Common myeloid progenitor, CD34-positive (primary cell): Measurements from ENCODE around the gene TUT7.
A peak's percentile ranks its signal among the peaks of the same experiment; 100 is the strongest.
"Not testable (repeated sequence)": the region's sequence is repeated elsewhere in the genome, so short reads cannot be mapped to it uniquely, and the experiment has no call there.

Source experiments
- CTCF ChIA-PET: fragments of 350-600 bp; sonication (Branson Sonifier 250); formaldehyde crosslinking; loops from one replicate; lab custom pipeline; 2021; ENCODE audit warnings: antibody characterized with exemption; lab: Charles Lee
- POLR2A ChIA-PET: fragments of 350-600 bp; sonication (Branson Sonifier 250); formaldehyde crosslinking; loops from one replicate; lab custom pipeline; 2021; ENCODE audit warnings: antibody characterized with exemption; lab: Charles Lee
- DNase-seq, 3 donors: peaks; one replicate each; pipeline versions ENCODE4 v3.0.0 to v3.0.0-alpha.2; 2013
- H3K27ac ChIP-seq, 2 experiments: 1 replicate in 1 of 2; 2 replicates in 1 of 2; pipeline ENCODE4 v1.7.0; 2013; ENCODE audit warnings: inconsistent platforms in 2 of 2, low read length in 2 of 2, mild to moderate bottlenecking in 2 of 2, low read depth in 1 of 2, moderate library complexity in 1 of 2; ENCODE audit not compliant: severe bottlenecking in 2 of 2, insufficient read depth in 1 of 2, poor library complexity in 1 of 2
- H3K27me3 ChIP-seq, 5 experiments: replicated peaks in 2 of 5; 1 replicate in 3 of 5; 2 replicates in 2 of 5; pipeline versions ENCODE4 v1.6.1 to v1.7.0; 2013; ENCODE audit warnings: low read length in 4 of 5, mild to moderate bottlenecking in 2 of 5, moderate library complexity in 2 of 5, inconsistent platforms in 1 of 5; ENCODE audit not compliant: insufficient read depth in 5 of 5, control insufficient read depth in 4 of 5
- H3K36me3 ChIP-seq, 4 experiments: 1 replicate in 2 of 4; 2 replicates in 2 of 4; pipeline versions ENCODE4 v1.6.1 to v1.7.0; 2013; ENCODE audit warnings: low read length in 3 of 4, control low read depth in 1 of 4, mild to moderate bottlenecking in 1 of 4; ENCODE audit not compliant: control insufficient read depth in 4 of 4, insufficient read depth in 4 of 4
- H3K4me1 ChIP-seq, 4 experiments: 1 replicate in 3 of 4; 2 replicates in 1 of 4; pipeline versions ENCODE4 v1.6.1 to v1.7.1; 2013; ENCODE audit warnings: low read length in 3 of 4, mild to moderate bottlenecking in 3 of 4, control low read depth in 1 of 4, inconsistent platforms in 1 of 4, moderate library complexity in 1 of 4; ENCODE audit not compliant: control insufficient read depth in 4 of 4, insufficient read depth in 4 of 4; ENCODE audit errors: control extremely low read depth in 1 of 4
- H3K4me3 ChIP-seq, 7 experiments: 1 replicate in 4 of 7; 2 replicates in 3 of 7; pipeline versions ENCODE4 v1.5.1 to v1.7.0; 2013; ENCODE audit warnings: mild to moderate bottlenecking in 7 of 7, low read length in 6 of 7, moderate library complexity in 6 of 7, inconsistent platforms in 2 of 7, low read depth in 2 of 7, control low read depth in 1 of 7; ENCODE audit not compliant: insufficient read depth in 4 of 7, control insufficient read depth in 1 of 7; ENCODE audit errors: extremely low read depth in 1 of 7
- H3K9me3 ChIP-seq, 5 experiments: 1 replicate in 4 of 5; 2 replicates in 1 of 5; pipeline versions ENCODE4 v1.6.1 to v1.7.1; 2013; ENCODE audit warnings: low read length in 4 of 5, mild to moderate bottlenecking in 2 of 5, inconsistent platforms in 1 of 5, low read depth in 1 of 5, moderate library complexity in 1 of 5; ENCODE audit not compliant: control insufficient read depth in 4 of 5, insufficient read depth in 2 of 5; ENCODE audit errors: control extremely low read depth in 1 of 5
- WGBS: methylation state at CpG from one replicate; pipeline ENCODE4 v1.1.5; 2013; ENCODE audit not compliant: insufficient coverage; 5-methylcytosine and 5-hydroxymethylcytosine counted together

The TUT7 gene

GRCh38 chr9:86312959-86313358 lies 41.3 kb downstream of the TUT7 start:
- WGBS: no CpG with 5 or more reads among the region's 2 CpGs
- POLR2A ChIA-PET: interaction anchor here (0.6 kb wide), 1 partner anchor 113 kb away, joined by 4 read pairs; no protein-coding TSS in a partner anchor
- H3K4me3 ChIP-seq, CTCF ChIA-PET, DNase-seq, H3K9me3 ChIP-seq, H3K27ac ChIP-seq, H3K4me1 ChIP-seq, H3K27me3 ChIP-seq: not testable (repeated sequence)
- H3K36me3 ChIP-seq: peaks cover 20 to 66% (median 48%) of the 10 kb centered on the region in 4 experiments

GRCh38 chr9:86308687-86309086 lies 45.5 kb downstream of the TUT7 start:
- WGBS: no CpG with 5 or more reads among the region's 1 CpG
- no peaks in the 10 kb centered on the region for H3K27me3 ChIP-seq
- no peak overlapping the region for H3K27ac ChIP-seq
- H3K36me3 ChIP-seq: peaks cover 19 to 64% (median 46%) of the 10 kb centered on the region in 4 experiments
- ChIA-PET CTCF (interaction anchor here (0.8 to 1.2 kb wide), 2 partner anchors 9 to 10 kb away, joined by 3 read pairs; no protein-coding TSS in a partner anchor), POLR2A (no interaction called here)
- H3K4me3 ChIP-seq: no peak overlapping the region
- H3K4me1 ChIP-seq: no peaks in the 10 kb centered on the region
- no peaks in the 10 kb centered on the region for H3K9me3 ChIP-seq
- no peak for DNase-seq

GRCh38 chr9:86304236-86304730 lies 49.9 kb downstream of the TUT7 start:
- H3K27me3 ChIP-seq: no peaks in the 10 kb centered on the region
- no peaks in the 10 kb centered on the region for H3K4me1 ChIP-seq
- no peak overlapping the region for H3K4me3 ChIP-seq
- ChIA-PET CTCF (no interaction called here), POLR2A (no interaction called here)
- no CpG with 5 or more reads among the region's 3 CpGs for WGBS
- peak overlapping the region in 1 of 2 experiments; percentile 56 for H3K27ac ChIP-seq
- H3K36me3 ChIP-seq: peaks cover 33 to 78% (median 52%) of the 10 kb centered on the region in 4 experiments
- no peak for DNase-seq
- H3K9me3 ChIP-seq: no peaks in the 10 kb centered on the region

- Histone ChIP-seq H3K4me1 (no peaks in the 10 kb centered on the region), H3K27ac (no peak overlapping the region), H3K4me3 (no peak overlapping the region), H3K9me3 (no peaks in the 10 kb centered on the region), H3K36me3 (peaks cover 32 to 82% (median 58%) of the 10 kb centered on the region in 4 experiments), H3K27me3 (no peaks in the 10 kb centered on the region)
- ChIA-PET POLR2A (no interaction called here), CTCF (no interaction called here)
- no CpG with 5 or more reads among the region's 4 CpGs for WGBS
- no peak for DNase-seq
Observed at GRCh38 chr9:86303316-86303975, 50.8 kb downstream of the TUT7 start.

- POLR2A ChIA-PET: no interaction called here
- WGBS: 100% methylated on average over 1 of the region's 1 CpG
Observed at GRCh38 chr9:86301686-86302085, 52.5 kb downstream of the TUT7 start.

GRCh38 chr9:86300701-86301100 lies 53.5 kb downstream of the TUT7 start:
- WGBS: 100% methylated on average over 2 of the region's 2 CpGs
- ChIA-PET POLR2A (no interaction called here), CTCF (no interaction called here)
- no peak for DNase-seq
- Histone ChIP-seq H3K4me1 (no peaks in the 10 kb centered on the region), H3K36me3 (peaks cover 23 to 81% (median 62%) of the 10 kb centered on the region in 4 experiments), H3K27ac (no peak overlapping the region), H3K27me3 (no peaks in the 10 kb centered on the region), H3K4me3 (no peak overlapping the region), H3K9me3 (no peaks in the 10 kb centered on the region)

More at GRCh38 chr9:86301686-86302085, 52.5 kb downstream of the TUT7 start:
- DNase-seq: no peak
- no peak overlapping the region for H3K27ac ChIP-seq
- no peak overlapping the region for H3K4me3 ChIP-seq
- H3K27me3 ChIP-seq: no peaks in the 10 kb centered on the region
- H3K4me1 ChIP-seq: no peaks in the 10 kb centered on the region
- CTCF ChIA-PET: no interaction called here
- peaks cover 33 to 85% (median 57%) of the 10 kb centered on the region in 4 experiments for H3K36me3 ChIP-seq
- H3K9me3 ChIP-seq: no peaks in the 10 kb centered on the region

GRCh38 chr9:86298873-86299272 lies 55.3 kb downstream of the TUT7 start:
- H3K36me3 ChIP-seq: peaks cover 18 to 71% (median 56%) of the 10 kb centered on the region in 4 experiments
- no peak overlapping the region for H3K4me3 ChIP-seq
- ChIA-PET CTCF (interaction anchor here (0.7 kb wide), 1 partner anchor 44 kb away, joined by 3 read pairs; no protein-coding TSS in a partner anchor), POLR2A (no interaction called here)
- no peak for DNase-seq
- no peaks in the 10 kb centered on the region for H3K27me3 ChIP-seq
- no peaks in the 10 kb centered on the region for H3K4me1 ChIP-seq
- 86% methylated on average over 10 of the region's 11 CpGs for WGBS
- H3K9me3 ChIP-seq: no peaks in the 10 kb centered on the region
- no peak overlapping the region for H3K27ac ChIP-seq
